HG03095 (cell line): ENCODE measurements around the gene BLTP2.

Source experiments
- ATAC-seq: cut with Tn5 transposase; IDR thresholded peaks from one replicate; pipeline ENCODE4 v1.9.1; 2021; ENCODE audit warnings: moderate library complexity; ENCODE audit not compliant: unreplicated experiment

BLTP2 gene

DNA sequence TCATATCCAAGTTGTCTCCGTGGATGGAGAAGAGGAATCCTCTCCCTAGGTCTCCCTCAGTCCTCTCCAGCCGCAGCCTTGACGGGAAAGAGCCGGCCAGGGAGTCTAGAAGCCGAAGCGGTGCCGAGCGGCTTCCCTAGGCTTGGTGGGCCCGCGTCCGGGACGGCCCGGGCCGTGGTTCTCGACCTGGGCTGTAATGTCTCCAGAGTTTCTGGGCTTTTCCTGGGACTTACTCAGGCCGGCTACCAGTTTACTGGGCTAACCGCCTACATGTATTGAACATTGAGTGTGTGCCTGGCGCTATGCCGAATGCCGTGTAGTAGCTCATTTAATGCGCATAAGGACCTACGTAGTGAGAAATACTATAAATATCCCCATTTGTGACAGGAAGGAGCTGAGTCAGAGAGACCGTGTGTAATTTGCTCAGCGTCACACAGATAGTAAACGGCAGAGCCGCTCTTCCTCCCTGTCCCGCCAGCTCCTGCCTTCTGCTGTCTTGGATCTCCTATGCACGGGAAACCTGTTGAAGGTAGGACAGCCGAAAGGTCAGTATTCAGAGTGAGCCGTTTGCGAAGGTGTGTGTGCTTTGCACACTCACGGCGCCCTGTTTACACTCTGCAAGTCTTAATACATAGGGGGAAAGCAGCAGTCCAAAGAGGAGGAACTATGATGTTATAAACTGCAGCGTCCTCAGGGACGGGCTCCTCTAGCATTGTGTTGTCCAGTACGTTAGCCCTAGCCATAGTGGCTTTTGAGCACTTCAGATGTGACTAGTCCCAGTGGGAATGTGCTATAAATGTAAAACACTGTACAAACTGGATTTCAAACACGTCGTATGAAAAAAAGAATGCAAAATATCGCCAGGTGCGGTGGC lies 45.4 kb downstream of the BLTP2 start:
- peak; percentile 37 for ATAC-seq

DNA sequence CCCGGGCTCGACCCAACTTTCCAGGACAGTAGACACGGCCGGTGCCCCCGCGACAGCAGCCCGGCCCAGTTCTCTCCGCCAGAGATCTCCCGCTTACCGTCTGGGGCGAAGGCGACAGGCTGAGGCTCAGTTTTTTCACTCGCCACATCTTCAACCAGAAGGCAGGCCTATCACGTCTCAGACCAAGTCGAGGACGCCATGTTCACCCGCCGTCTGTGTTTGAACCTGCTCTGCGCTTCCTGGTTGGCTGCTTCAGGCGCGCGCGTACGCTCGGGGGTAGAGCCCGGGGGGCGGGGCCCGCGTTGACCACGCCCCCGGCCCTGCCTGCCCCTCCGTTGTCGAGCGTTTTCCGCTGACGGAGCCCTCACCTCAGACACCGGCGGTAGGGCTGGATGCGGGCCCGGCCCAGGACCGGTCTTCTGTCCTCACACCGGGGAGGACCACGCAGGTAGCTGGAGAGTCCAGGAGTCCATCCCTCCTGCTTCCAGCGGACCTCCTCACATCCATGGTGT lies 46.1 kb downstream of the BLTP2 start, which contains the start of gene SPAG5:
Gene SPAG5 (minus strand): TSS at position 227 of the 512 bp plus-strand sequence. CDS start 79 bp downstream, at position 148.
- peak; percentile 78 for ATAC-seq

DNA sequence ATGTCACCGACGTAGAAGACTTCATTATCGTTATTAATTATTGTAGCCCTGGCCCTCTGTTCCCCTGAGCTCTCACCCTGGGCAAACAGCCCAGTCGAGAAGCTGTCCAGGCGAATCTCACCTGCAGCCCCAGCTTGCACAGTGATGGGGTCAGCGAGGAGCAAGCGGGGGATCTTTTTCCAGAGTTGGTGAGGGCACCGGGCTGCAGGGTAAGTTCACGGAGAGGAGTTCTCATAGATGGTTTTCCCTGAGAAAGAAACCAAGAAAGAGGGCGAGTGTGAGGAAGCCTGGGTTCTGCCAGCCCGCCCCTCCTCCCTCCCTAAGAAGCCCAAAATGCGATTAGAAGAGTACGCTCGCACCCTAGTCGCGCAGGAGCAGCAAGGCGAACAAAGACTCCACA lies 46.6 kb downstream of the BLTP2 start:
- ATAC-seq: no peak

DNA sequence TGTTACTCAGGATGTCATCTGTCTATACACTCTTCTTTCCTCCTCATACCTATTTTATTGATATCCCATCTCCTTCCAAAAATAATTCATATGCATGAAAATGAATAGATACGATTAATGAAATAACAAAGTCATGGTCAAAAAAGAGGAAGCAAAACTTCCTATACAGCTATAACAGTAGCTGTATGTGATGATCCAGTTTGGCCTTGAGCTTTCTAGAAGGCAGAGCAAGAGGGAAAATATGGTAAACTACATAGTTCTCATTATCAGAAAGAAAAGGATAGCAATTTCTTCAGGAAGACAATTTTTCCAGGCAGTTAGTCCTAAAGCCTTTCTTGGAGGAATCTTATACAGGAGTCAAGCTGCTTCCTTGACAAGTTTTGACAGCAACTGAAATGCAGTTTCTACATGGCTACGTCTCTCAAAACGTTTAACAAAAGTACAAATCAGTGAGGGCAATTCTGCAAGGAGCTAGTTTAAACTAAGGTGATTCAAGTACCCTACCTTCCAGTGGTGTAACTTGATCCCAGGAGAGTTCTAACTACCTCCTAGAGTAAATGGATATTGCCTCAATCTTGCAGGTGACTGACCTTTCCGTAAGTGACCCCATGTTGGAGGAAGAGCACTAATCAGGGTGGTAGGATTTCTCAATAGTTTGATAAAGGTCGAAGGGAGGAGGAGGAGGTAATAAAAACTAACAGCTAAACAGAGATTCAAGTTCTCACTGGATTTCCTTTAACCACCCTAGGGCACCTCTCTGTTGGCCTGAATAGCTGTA lies 47.2 kb downstream of the BLTP2 start:
- no peak for ATAC-seq
